Fibroblast of villous mesenchyme (primary cell): ENCODE results near the gene CTPS2. TPM values are rescaled to one million over a fixed set of nuclear protein-coding genes. Genes with fewer than 3 reads are reported as not detected.
A peak's percentile ranks its signal among the peaks of the same experiment; 100 is the strongest.
"Not testable (repeated sequence)": the region's sequence is repeated elsewhere in the genome, so short reads cannot be mapped to it uniquely, and the experiment has no call there.

ENCODE experiments used
- DNase-seq: peaks from one replicate; pipeline ENCODE4 v3.0.0-alpha.2; 2010; ENCODE audit warnings: low read depth
- H3K4me3 ChIP-seq: 2 replicates; pipeline ENCODE4 v1.5.1; 2011; ENCODE audit warnings: low read depth, mild to moderate bottlenecking, low read length
- total RNA-seq: library from RNA; depleted of rRNA; stranded (reverse); fragments of >200 nt; gene quantifications from 2 replicates; pipeline ENCODE4 v1.2.3, GENCODE V29; 2012
- TF ChIP-seq, protein P1 (sequence below): IDR thresholded peaks from 2 replicates; pipeline ENCODE4 v1.5.1; 2012; ENCODE audit warnings: low read depth, mild to moderate bottlenecking, low read length; ENCODE audit not compliant: insufficient read depth

CTPS2 gene
- total RNA-seq, 1 donor: 9.1 TPM

DNA sequence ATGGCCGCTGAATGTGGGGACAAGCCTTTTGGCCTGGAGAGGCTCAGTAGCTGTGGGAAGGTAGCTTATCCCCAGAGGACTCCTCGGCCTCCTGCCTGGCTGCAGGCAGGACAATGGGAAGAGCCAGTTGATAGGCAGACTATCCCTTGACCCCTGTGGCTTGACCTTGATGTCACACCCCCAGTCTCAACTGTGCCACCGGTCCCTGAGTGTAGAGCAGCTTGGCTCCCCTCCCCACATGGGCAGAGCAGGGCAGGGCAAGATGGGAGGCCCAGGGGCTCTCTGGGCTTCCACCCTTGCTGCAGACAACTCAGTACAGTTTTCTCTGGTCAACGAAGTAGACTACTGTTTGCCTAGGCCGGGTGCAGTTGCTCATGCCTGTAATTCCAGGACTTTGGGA is 32.6 kb upstream of the CTPS2 start:
- no peak for DNase-seq
- H3K4me3 ChIP-seq: no peak overlapping the region
- TF ChIP-seq, protein P1, sequence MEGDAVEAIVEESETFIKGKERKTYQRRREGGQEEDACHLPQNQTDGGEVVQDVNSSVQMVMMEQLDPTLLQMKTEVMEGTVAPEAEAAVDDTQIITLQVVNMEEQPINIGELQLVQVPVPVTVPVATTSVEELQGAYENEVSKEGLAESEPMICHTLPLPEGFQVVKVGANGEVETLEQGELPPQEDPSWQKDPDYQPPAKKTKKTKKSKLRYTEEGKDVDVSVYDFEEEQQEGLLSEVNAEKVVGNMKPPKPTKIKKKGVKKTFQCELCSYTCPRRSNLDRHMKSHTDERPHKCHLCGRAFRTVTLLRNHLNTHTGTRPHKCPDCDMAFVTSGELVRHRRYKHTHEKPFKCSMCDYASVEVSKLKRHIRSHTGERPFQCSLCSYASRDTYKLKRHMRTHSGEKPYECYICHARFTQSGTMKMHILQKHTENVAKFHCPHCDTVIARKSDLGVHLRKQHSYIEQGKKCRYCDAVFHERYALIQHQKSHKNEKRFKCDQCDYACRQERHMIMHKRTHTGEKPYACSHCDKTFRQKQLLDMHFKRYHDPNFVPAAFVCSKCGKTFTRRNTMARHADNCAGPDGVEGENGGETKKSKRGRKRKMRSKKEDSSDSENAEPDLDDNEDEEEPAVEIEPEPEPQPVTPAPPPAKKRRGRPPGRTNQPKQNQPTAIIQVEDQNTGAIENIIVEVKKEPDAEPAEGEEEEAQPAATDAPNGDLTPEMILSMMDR: no peak

DNA sequence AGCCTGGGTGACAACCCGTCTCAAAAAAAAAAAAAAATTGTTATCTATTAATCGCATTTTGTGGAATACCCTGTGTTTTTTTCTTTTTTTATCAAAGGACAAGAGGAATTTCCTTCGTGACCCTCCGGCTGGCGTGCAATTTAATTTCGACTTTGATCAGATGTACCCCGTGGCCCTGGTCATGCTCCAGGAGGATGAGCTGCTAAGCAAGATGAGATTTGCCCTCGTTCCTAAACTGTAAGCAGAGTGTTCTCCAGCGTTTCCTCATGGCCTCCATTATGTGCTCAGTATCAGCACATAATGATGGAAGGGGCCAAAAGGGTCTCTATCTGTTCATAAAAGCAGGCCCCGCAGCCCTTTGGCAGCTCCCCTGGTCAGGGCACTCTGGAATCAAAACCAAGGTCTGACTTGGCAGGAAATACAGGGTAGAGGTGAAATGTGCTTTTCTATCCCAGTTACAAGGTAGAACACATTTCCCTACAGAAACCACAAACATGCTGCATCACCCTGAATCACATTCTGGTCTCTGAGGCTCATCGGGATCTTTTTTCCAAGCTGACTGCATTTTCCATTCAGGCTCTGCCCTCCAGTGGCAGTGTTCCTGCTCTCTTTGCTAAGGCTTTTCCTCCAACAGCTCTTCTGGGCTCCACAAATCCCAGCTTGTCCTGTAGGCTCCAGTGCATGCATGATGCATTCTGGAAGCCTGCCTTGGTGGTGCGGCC is 31.3 kb upstream of the CTPS2 start:
- no peak overlapping the region for H3K4me3 ChIP-seq
- TF ChIP-seq, protein P1: no peak
- peak; percentile 14 for DNase-seq

DNA sequence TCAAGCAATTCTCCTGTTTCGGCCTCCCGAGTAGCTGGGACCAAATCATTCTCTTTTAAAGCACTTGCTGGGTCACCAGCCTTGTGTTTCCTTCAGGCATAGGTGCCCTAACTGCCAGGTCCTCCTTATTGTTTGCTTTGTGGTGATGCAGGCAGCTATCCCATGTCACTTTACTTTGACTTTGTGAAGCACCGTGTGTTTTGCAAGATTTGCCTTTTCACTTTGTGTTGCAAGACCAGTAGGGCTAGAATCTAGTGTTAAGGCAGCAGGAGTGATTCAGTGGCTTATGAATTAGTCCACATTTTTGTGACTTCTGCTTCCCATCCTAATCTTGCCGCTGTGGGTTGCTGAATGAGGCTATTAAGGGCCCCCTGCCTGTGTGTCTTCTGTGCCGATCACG is 27.1 kb upstream of the CTPS2 start:
- H3K4me3 ChIP-seq: no peak overlapping the region
- peak; percentile 13 for DNase-seq
- TF ChIP-seq, protein P1: no peak

DNA sequence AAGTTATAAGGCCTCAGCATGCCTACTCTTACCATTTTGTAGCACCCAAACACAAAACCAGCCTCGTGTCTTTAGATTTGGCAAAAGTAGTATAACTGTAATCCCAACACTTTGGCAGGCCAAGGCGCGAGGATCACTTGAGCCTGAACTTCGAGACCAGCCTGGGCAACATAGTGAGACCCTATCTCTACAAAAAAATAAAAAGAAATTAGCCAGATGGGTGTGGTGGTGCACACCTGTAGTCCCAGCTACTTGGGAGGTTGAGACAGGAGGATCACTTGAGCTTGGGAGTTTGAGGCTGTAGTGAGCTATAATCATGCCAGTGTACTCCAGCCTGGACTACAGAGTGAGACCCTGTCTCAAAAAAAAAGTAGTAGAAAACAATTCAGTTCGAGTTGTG is 24.6 kb upstream of the CTPS2 start:
- no peak for DNase-seq
- no peak overlapping the region for H3K4me3 ChIP-seq
- TF ChIP-seq, protein P1: no peak

DNA sequence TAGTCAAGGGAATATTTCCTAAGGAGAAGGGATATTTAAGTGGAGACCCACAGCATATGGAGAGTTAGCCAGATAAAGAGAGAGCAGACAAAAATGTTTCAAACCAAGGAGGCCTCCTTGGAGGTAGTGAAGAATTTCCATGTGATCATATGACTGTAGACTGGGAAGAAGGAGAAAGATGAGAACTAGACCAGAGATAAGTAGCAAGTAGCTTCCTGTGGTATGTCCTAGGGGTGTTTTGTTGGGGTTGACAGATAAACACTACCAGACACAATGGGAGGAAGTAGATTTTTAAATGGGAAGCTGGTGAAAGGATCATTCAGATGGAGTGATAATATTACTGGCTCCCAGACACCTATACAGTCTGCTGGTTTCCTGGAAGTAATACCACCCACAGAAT is 20.5 kb upstream of the CTPS2 start:
- no peak overlapping the region for H3K4me3 ChIP-seq
- TF ChIP-seq, protein P1: no peak
- no peak for DNase-seq

DNA sequence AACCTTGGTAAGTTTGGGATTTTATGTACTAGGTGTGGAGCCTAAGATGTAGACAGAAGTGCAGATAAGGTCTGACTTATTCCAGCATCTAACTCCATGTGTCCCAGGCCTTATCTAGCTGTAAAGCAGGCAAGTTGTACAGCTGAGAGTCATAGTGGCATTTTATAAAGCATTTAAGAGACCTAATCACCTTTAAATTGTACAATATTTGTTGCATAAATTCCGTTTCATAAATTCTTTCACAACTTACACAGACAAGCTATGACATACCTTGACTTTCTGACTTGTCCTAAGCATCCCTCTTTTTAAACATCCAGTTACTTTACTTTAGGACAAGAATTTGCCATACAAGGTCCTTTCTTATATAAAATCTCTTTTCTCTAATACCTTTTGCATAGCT is 18.0 kb upstream of the CTPS2 start:
- DNase-seq: no peak
- no peak overlapping the region for H3K4me3 ChIP-seq
- TF ChIP-seq, protein P1: no peak

DNA sequence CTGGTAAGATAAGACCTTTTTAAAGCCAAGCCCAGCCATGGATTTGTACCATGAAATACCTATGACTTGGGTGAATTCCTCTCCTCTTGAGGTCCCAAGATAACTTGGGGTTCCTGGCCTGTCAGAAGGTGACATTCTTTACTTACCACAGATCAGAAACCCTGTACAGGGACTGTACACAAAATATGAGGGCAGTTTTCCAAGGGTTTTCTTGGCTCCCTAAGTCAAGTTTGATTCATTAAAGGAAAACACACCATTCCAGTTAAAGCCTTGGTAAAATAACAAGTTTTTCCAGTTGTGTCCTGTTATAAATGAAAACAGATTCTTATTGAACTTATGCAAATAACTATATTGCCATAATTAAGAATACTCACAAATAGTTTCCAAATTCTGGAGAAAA is 15.2 kb upstream of the CTPS2 start:
- TF ChIP-seq, protein P1: no peak
- no peak for DNase-seq
- H3K4me3 ChIP-seq: no peak overlapping the region

DNA sequence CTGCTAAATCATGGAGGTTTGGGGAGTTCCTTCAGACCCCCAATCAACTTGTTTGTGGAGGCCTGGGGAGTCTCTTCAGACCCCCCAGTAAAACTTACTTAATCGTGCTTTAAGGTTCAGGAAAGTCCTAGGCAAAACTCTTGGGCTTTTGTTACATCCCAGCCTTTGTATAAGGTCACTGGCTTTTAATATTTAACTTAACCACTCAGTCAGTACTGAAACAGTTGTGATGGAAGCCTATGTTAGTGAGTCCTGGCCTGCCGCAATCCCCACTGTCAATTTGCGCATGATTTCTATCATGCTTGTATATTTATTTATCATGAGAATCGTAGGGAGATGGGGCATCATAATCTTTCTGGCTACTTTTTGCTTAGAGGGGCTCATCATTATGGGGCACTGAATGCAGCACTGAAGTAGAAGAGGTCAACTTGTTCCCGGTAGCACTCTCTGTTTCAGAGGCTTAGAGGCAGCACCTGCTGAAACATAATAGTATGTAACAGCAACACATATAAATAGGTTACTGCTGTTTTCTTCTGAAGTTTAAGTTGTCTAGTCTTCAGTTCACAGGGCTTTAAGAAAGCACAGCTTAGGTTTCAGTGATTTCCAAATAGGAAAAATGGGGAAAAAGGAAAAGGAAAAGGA is 14.0 kb upstream of the CTPS2 start:
- H3K4me3 ChIP-seq, DNase-seq: not testable (repeated sequence)
